ENCODE data around the gene P4HB.

P4HB gene

GRCh38 chr17:81821603-81822311 lies 38.6 kb downstream of the P4HB start:
- DNase-seq (ENCODE audit: low read depth) = no peak
- H3K4me3 ChIP-seq (ENCODE audit: control insufficient read depth, low read depth, low read length) = no peak overlapping the region
- TF ChIP-seq, protein P1, sequence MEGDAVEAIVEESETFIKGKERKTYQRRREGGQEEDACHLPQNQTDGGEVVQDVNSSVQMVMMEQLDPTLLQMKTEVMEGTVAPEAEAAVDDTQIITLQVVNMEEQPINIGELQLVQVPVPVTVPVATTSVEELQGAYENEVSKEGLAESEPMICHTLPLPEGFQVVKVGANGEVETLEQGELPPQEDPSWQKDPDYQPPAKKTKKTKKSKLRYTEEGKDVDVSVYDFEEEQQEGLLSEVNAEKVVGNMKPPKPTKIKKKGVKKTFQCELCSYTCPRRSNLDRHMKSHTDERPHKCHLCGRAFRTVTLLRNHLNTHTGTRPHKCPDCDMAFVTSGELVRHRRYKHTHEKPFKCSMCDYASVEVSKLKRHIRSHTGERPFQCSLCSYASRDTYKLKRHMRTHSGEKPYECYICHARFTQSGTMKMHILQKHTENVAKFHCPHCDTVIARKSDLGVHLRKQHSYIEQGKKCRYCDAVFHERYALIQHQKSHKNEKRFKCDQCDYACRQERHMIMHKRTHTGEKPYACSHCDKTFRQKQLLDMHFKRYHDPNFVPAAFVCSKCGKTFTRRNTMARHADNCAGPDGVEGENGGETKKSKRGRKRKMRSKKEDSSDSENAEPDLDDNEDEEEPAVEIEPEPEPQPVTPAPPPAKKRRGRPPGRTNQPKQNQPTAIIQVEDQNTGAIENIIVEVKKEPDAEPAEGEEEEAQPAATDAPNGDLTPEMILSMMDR (IDR thresholded peaks at IDR 0.05; ENCODE audit: control insufficient read depth, insufficient read depth, low read depth, low read length, missing control alignments) = peak; percentile 29

DNA sequence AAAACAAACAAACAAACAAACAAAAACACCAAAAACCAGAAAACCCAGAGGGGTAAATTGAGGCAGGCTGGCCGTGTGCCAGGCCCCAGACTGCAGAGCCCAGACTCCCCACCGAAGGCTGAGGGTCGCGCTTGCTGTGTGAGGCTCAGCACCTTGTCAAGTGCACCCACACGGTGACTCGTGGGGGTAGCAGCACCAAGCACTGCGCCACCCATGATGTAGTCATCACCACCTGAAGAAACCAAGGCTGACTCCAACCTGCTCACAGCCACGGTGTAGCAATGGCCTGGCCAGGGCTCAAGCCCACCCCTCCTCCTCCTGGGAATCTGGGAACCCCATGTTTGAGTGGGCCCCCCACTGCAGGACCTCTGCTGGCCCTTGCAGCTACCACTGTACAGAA lies 39.2 kb downstream of the P4HB start:
- H3K4me3 ChIP-seq (ENCODE audit: control insufficient read depth, low read depth, low read length) = no peak overlapping the region
- no peak for DNase-seq (ENCODE audit: low read depth)
- TF ChIP-seq, protein P1 (IDR thresholded peaks at IDR 0.05; ENCODE audit: control insufficient read depth, insufficient read depth, low read depth, low read length, missing control alignments) = no peak

GRCh38 chr17:81819708-81820107 lies 40.6 kb downstream of the P4HB start:
- TF ChIP-seq, protein P1 (IDR thresholded peaks at IDR 0.05; ENCODE audit: control insufficient read depth, insufficient read depth, low read depth, low read length, missing control alignments) = no peak
- DNase-seq (ENCODE audit: low read depth) = no peak
- H3K4me3 ChIP-seq (ENCODE audit: control insufficient read depth, low read depth, low read length) = no peak overlapping the region

GRCh38 chr17:81817758-81818147 lies 42.6 kb downstream of the P4HB start:
- H3K4me3 ChIP-seq (ENCODE audit: control insufficient read depth, low read depth, low read length) = no peak overlapping the region
- TF ChIP-seq, protein P1 (IDR thresholded peaks at IDR 0.05; ENCODE audit: control insufficient read depth, insufficient read depth, low read depth, low read length, missing control alignments) = no peak
- DNase-seq (ENCODE audit: low read depth) = no peak

DNA sequence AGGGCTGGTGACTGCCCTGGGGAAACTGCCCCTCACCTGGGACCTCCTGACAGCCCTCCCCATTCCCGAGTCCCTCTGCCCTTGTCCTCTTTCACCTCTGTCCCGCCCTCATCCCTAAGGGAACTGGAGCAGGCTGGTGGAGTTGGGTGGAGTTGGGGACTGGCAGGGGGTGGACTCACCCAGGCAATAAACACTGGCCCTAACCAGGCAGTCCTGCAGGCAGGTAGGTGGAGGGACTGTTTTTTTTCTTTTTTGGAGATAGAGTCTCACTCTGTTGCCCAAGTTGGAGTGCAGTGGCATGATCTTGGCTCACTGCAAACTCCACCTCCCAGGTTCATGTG lies 44.7 kb downstream of the P4HB start:
- TF ChIP-seq, protein P1 (IDR thresholded peaks at IDR 0.05; ENCODE audit: control insufficient read depth, insufficient read depth, low read depth, low read length, missing control alignments) = no peak
- no peak for DNase-seq (ENCODE audit: low read depth)
- H3K4me3 ChIP-seq (ENCODE audit: control insufficient read depth, low read depth, low read length) = no peak overlapping the region

- TF ChIP-seq, protein P1 (IDR thresholded peaks at IDR 0.05; ENCODE audit: control insufficient read depth, insufficient read depth, low read depth, low read length, missing control alignments) = no peak
- DNase-seq (ENCODE audit: low read depth) = no peak
- no peak overlapping the region for H3K4me3 ChIP-seq (ENCODE audit: control insufficient read depth, low read depth, low read length)
Observed at GRCh38 chr17:81814748-81815645, 45.3 kb downstream of the P4HB start.

All from AG09309 (cell line).